B cell (primary cell): Measurements from ENCODE around the gene PITPNM3. TPM values are rescaled to one million over a fixed set of nuclear protein-coding genes. Genes with fewer than 3 reads are reported as not detected.

ENCODE experiments used
- ATAC-seq: fragments of 200-7000 bp; cut with Tn5 transposase; one replicate; pipeline ENCODE4 v1.10.0; 2021; ENCODE audit warnings: low read depth, mild to moderate bottlenecking, moderate number of reproducible peaks, moderate library complexity
- CTCF ChIA-PET: fragments of 350-600 bp; sonication (Branson Sonifier 250); formaldehyde crosslinking; loops from one replicate; lab custom pipeline; 2021; ENCODE audit warnings: antibody characterized with exemption, inconsistent platforms; lab: Charles Lee
- POLR2A ChIA-PET: fragments of 350-600 bp; sonication (Branson Sonifier 250); formaldehyde crosslinking; loops from one replicate; lab custom pipeline; 2021; ENCODE audit warnings: antibody characterized with exemption; lab: Charles Lee
- DNase-seq: peaks from one replicate; pipeline ENCODE4 v3.0.0; 2013
- H2AFZ ChIP-seq: 2 replicates; pipeline ENCODE4 v1.6.1; 2012; ENCODE audit warnings: mild to moderate bottlenecking, low read depth, low read length; ENCODE audit not compliant: insufficient read depth, poor library complexity, severe bottlenecking
- H3K27ac ChIP-seq, 2 donors: 1 replicate in 1 of 2; 2 replicates in 1 of 2; pipeline ENCODE4 v1.5.1; 2012 to 2013; ENCODE audit warnings: low read length in 2 of 2, mild to moderate bottlenecking in 2 of 2, moderate library complexity in 1 of 2
- H3K27me3 ChIP-seq, 4 experiments: fragments of 200-600 bp in 1 of 4; sonication (generic) in 1 of 4; replicated peaks in 1 of 4; 1 replicate in 2 of 4; 2 replicates in 2 of 4; pipeline versions ENCODE4 v1.6.1 to v1.7.0; 2013 to 2016; ENCODE audit warnings: low read length in 3 of 4, mild to moderate bottlenecking in 2 of 4, mixed read lengths in 1 of 4, moderate library complexity in 1 of 4; ENCODE audit not compliant: insufficient read depth in 4 of 4, control insufficient read depth in 3 of 4; ENCODE audit errors: control extremely low read depth in 1 of 4
- H3K36me3 ChIP-seq, 2 experiments: replicated peaks in 1 of 2; 1 replicate in 1 of 2; 2 replicates in 1 of 2; pipeline versions ENCODE4 v1.6.1 to v1.7.1; 2013; ENCODE audit warnings: low read length in 1 of 2; ENCODE audit not compliant: insufficient read depth in 2 of 2, control insufficient read depth in 1 of 2; ENCODE audit errors: control extremely low read depth in 1 of 2, extremely low read depth in 1 of 2
- H3K4me1 ChIP-seq, 2 donors: fragments of 200-600 bp in 1 of 2; sonication (generic) in 1 of 2; 1 replicate in 1 of 2; 2 replicates in 1 of 2; pipeline versions ENCODE4 v1.5.1 to v1.6.1; 2013 to 2017; ENCODE audit warnings: low read length in 2 of 2; ENCODE audit not compliant: control insufficient read depth in 2 of 2, insufficient read depth in 2 of 2
- H3K4me2 ChIP-seq: replicated peaks from 2 replicates; pipeline ENCODE3; 2012; ENCODE audit warnings: mild to moderate bottlenecking, low read depth, low read length; ENCODE audit not compliant: poor library complexity, severe bottlenecking
- H3K4me3 ChIP-seq, 5 experiments: fragments of 200-600 bp in 1 of 5; sonication (generic) in 1 of 5; 1 replicate in 3 of 5; 2 replicates in 2 of 5; pipeline versions ENCODE4 v1.5.1 to v1.7.0; 2011 to 2016; ENCODE audit warnings: low read length in 4 of 5, mild to moderate bottlenecking in 4 of 5, low read depth in 2 of 5, control low read depth in 1 of 5, moderate library complexity in 1 of 5; ENCODE audit not compliant: insufficient read depth in 1 of 5; ENCODE audit errors: control extremely low read depth in 1 of 5, extremely low read depth in 1 of 5
- H3K79me2 ChIP-seq: fragments of 200-600 bp; sonication (generic); one replicate; pipeline ENCODE4 v1.6.0; 2016; ENCODE audit warnings: low read length; ENCODE audit not compliant: control insufficient read depth, insufficient read depth
- H3K9ac ChIP-seq: fragments of 200-600 bp; sonication (generic); 2 replicates; pipeline ENCODE4 v1.6.1; 2017; ENCODE audit warnings: mild to moderate bottlenecking, low read length, moderate library complexity
- H3K9me3 ChIP-seq, 3 donors: one replicate each; pipeline versions ENCODE4 v1.6.1 to v1.7.1; 2013; ENCODE audit warnings: low read length in 2 of 3; ENCODE audit not compliant: control insufficient read depth in 2 of 3, insufficient read depth in 1 of 3; ENCODE audit errors: control extremely low read depth in 1 of 3
- H4K20me1 ChIP-seq: 2 replicates; pipeline ENCODE4 v1.6.0; 2012; ENCODE audit warnings: mild to moderate bottlenecking, low read length; ENCODE audit not compliant: insufficient read depth, control insufficient read depth, poor library complexity, severe bottlenecking
- H3K27ac Mint-ChIP-seq: one replicate; pipeline ENCODE4 v1.8.0; 2021; ENCODE audit warnings: mixed read lengths
- H3K27me3 Mint-ChIP-seq: one replicate; pipeline ENCODE4 v1.8.0; 2021; ENCODE audit warnings: mixed read lengths
- H3K4me1 Mint-ChIP-seq: one replicate; pipeline ENCODE4 v1.8.0; 2021; ENCODE audit warnings: mixed read lengths
- H3K4me3 Mint-ChIP-seq: one replicate; pipeline ENCODE4 v1.8.0; 2021; ENCODE audit warnings: mixed read lengths
- H3K9me3 Mint-ChIP-seq: one replicate; pipeline ENCODE4 v1.8.0; 2022; ENCODE audit warnings: mixed read lengths; ENCODE audit not compliant: insufficient read depth
- EZH2 ChIP-seq: IDR thresholded peaks from 2 replicates; pipeline ENCODE4 v1.6.1; 2012; ENCODE audit warnings: borderline replicate concordance, low read depth, mild to moderate bottlenecking, moderate library complexity, low read length; ENCODE audit not compliant: insufficient read depth, poor library complexity, severe bottlenecking
- WGBS: methylation state at CpG from one replicate; pipeline ENCODE4 v1.1.5; 2013; ENCODE audit warnings: missing lambda C conversion rate; ENCODE audit not compliant: insufficient coverage; 5-methylcytosine and 5-hydroxymethylcytosine counted together
- intact Hi-C: fragments of 100-400 bp; cut with micrococcal nuclease; formaldehyde crosslinking; loops from one replicate; pipeline ENCODE4 v1.10.0; 2022
- polyA plus RNA-seq: library from polyadenylated mRNA; depleted of rRNA; stranded (reverse); fragments of >200 nt; gene quantifications from 2 replicates; pipeline ENCODE4 v1.2.3, GENCODE V29; 2012
- total RNA-seq, 2 donors: library from RNA; stranded (reverse); fragments of 120-200 nt in 1 of 2; gene quantifications; 1 replicate in 1 of 2; 2 replicates in 1 of 2; pipeline versions ENCODE4 v1.2.3 to v1.2.4, GENCODE V29; 2013 to 2022
- TF ChIP-seq, protein P1 (sequence below): fragments of 200-600 bp; IDR thresholded peaks from one replicate; pipeline ENCODE4 v1.8.0; 2022; ENCODE audit warnings: antibody characterized with exemption, mild to moderate bottlenecking

PITPNM3 gene
- total and polyA plus RNA-seq, 2 donors (not counting 1 experiment from before 2014, with no cell fraction given): 0.31 to 0.49 TPM

DNA sequence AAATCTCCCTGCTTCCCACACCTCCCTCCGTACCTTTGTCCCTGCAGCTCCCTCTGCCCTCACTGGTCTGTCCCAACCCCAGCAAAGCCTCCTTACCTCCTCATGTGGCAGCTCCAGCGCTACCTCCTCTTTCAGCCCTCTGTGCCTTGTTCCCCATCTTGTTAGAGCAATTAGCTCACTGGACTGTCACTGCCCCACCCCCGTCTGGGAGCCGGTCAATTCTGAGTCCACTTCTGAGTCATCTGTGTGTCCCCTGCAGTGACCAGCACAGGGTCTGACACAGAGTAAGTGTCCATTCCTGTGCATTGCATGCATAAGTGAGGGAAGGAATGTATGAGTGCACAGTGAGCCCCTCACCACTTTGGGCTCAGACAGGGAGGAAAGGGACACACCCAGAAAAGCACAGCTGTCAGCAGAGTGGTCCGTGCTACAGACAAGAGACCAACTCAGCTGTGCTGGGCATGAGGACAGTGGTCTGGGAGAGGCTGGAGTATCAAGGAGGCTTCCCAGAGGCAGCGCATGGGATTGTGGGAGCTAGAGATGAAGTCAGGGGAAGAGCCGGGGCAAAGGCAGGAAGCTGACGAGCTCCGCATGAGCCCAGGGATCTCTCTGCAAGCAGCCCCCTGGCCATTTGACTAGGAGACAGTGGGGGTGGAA lies 45.9 kb downstream of the PITPNM3 start:
- no peaks in the 10 kb centered on the region for H3K4me1 Mint-ChIP-seq
- CTCF ChIA-PET: no interaction called here
- no peak overlapping the region for H3K27ac Mint-ChIP-seq
- intact Hi-C loops: no loop called here
- 95% methylated on average over 9 of the region's 9 CpGs for WGBS
- TF ChIP-seq, protein P1, sequence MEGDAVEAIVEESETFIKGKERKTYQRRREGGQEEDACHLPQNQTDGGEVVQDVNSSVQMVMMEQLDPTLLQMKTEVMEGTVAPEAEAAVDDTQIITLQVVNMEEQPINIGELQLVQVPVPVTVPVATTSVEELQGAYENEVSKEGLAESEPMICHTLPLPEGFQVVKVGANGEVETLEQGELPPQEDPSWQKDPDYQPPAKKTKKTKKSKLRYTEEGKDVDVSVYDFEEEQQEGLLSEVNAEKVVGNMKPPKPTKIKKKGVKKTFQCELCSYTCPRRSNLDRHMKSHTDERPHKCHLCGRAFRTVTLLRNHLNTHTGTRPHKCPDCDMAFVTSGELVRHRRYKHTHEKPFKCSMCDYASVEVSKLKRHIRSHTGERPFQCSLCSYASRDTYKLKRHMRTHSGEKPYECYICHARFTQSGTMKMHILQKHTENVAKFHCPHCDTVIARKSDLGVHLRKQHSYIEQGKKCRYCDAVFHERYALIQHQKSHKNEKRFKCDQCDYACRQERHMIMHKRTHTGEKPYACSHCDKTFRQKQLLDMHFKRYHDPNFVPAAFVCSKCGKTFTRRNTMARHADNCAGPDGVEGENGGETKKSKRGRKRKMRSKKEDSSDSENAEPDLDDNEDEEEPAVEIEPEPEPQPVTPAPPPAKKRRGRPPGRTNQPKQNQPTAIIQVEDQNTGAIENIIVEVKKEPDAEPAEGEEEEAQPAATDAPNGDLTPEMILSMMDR: no peak
- TF ChIP-seq EZH2: no peak
- ATAC-seq (no peak), DNase-seq (no peak)
- Histone ChIP-seq H3K4me2 (no peak overlapping the region), H3K79me2 (no peaks in the 10 kb centered on the region), H3K27me3 (peaks cover 0 to 5% (median 2%) of the 10 kb centered on the region in 4 experiments), H3K9ac (no peak overlapping the region), H3K9me3 (no peaks in the 10 kb centered on the region), H3K4me1 (no peaks in the 10 kb centered on the region), H3K36me3 (no peaks in the 10 kb centered on the region), H3K27ac (no peak overlapping the region), H3K4me3 (no peak overlapping the region), H2AFZ (no peak overlapping the region), H4K20me1 (no peaks in the 10 kb centered on the region)
- peaks cover 3% of the 10 kb centered on the region for H3K27me3 Mint-ChIP-seq
- POLR2A ChIA-PET: no interaction called here
- no peaks in the 10 kb centered on the region for H3K9me3 Mint-ChIP-seq
- H3K4me3 Mint-ChIP-seq: no peak overlapping the region

DNA sequence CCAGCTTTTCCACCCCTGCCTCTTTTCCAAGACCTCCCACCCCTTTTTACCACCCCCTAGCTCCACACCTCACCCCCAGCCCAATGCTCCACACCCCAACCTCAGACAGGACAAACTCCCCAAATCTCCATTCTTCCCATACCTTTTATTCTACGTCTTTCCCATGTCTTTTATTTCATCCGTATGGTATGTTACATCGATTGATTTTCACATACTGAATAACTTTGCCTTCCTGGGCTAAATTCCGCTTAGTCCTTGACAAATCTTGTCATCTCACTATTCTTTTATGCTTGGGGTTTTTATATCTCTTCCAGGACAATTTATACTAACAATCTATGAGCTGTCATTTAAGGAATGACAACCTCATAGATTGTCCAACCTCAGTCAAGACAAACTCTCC lies 46.4 kb downstream of the PITPNM3 start:
- H3K27me3 ChIP-seq: peaks cover 0 to 5% (median 2%) of the 10 kb centered on the region in 4 experiments
- intact Hi-C loops: no loop called here
- TF ChIP-seq, protein P1: no peak
- TF ChIP-seq EZH2: no peak
- no peak overlapping the region for H2AFZ ChIP-seq
- CTCF ChIA-PET: no interaction called here
- no peaks in the 10 kb centered on the region for H3K9me3 Mint-ChIP-seq
- no peak overlapping the region for H3K27ac ChIP-seq
- H3K4me3 ChIP-seq: no peak overlapping the region
- H4K20me1 ChIP-seq: no peaks in the 10 kb centered on the region
- no peaks in the 10 kb centered on the region for H3K9me3 ChIP-seq
- H3K27me3 Mint-ChIP-seq: peaks cover 3% of the 10 kb centered on the region
- 76% methylated on average over 2 of the region's 4 CpGs for WGBS
- POLR2A ChIA-PET: no interaction called here
- H3K36me3 ChIP-seq: no peaks in the 10 kb centered on the region
- no peak for DNase-seq
- H3K27ac Mint-ChIP-seq: no peak overlapping the region
- no peak for ATAC-seq
- no peak overlapping the region for H3K9ac ChIP-seq
- no peaks in the 10 kb centered on the region for H3K79me2 ChIP-seq
- no peaks in the 10 kb centered on the region for H3K4me1 Mint-ChIP-seq
- H3K4me2 ChIP-seq: no peak overlapping the region
- no peak overlapping the region for H3K4me3 Mint-ChIP-seq
- no peaks in the 10 kb centered on the region for H3K4me1 ChIP-seq
